ENCODE results near the gene CRTAC1. TPM values are rescaled to one million over a fixed set of nuclear protein-coding genes. Genes with fewer than 3 reads are reported as not detected.
A peak's percentile ranks its signal among the peaks of the same experiment; 100 is the strongest.

CRTAC1 gene
- total and polyA plus RNA-seq, 9 of the 15 experiments (the other 6 are each of a cell fraction or from before 2014, with no cell fraction given) = not detected

DNA sequence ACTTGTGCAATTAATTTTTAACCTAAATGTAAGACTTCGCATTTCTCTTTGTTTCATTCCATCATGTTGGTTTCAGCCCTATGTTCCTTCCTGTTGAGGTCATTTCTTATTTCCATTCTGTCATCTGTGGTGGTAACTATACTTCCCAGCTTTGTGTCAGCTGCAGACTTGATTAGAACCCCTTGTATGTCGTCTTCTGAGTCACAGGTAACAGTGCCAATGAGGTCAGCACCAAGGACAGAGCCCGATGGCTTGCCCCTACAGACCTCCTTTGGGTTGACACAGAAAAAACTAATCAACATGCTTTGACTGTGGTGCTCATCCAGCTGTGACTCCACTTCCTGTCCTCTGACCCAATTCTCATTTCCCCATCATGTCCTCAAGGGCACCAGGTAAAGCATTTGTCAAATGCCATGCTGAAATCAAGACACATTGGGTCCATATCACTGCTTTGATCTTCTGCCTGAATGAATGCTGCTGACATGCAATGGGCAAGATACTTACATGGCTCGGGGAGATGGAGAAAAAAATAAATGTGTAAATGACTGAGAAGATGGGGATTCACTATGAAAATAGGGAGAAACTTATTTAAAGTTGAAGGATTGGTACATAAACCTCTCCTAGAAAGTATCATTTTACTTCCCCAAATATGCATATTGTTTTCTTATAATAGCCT, 25.6 kb upstream of the CRTAC1 start:
- CTCF ChIA-PET (ENCODE audit: low intra/inter-chr PET ratio) = no interaction called here
- no peaks in the 10 kb centered on the region for H3K36me3 ChIP-seq (ENCODE audit: control insufficient read depth, insufficient read depth, low read length)
- no TSS peak for BruUV-seq (replicated peaks)
- no peaks in the 10 kb centered on the region for H3K9me3 ChIP-seq (replicated peaks; ENCODE audit: control insufficient read depth, insufficient read depth, low read depth, low read length)
- in situ Hi-C loops (cut with MboI) = no loop called here
- FAIRE-seq = no peak
- no peaks in the 10 kb centered on the region for H3K9me1 ChIP-seq (ENCODE audit: control insufficient read depth, insufficient read depth, low read length)
- H2AFZ ChIP-seq (ENCODE audit: low read depth, low read length) = no peak overlapping the region
- H3K79me2 ChIP-seq (ENCODE audit: control insufficient read depth, insufficient read depth, low read length) = no peaks in the 10 kb centered on the region
- no peaks in the 10 kb centered on the region; the same call in 1 of the 2 replicates for H4K20me1 ChIP-seq (replicated peaks; ENCODE audit: control insufficient read depth, insufficient read depth, low read length)
- no peak overlapping the region for H3K4me3 ChIP-seq
- ATAC-seq = no peak
- no peak overlapping the region for H3K4me2 ChIP-seq (ENCODE audit: insufficient read depth, low read length)
- DNase-seq (ENCODE audit: extremely low read depth in 1 of 4, low spot score in 3 of 4) = peak; percentile 15 to 32 (median 17)
- no peak overlapping the region for H3K9ac ChIP-seq (ENCODE audit: insufficient read depth in 1 of 2, low read depth in 2 of 2, low read length in 2 of 2)
- H3K27ac ChIP-seq (ENCODE audit: extremely low read depth, low read depth, low read length) = no peak overlapping the region
- intact Hi-C loops (cut with micrococcal nuclease) = no loop called here
- POLR2A ChIA-PET = interaction anchor here (0.9 kb wide), 1 partner anchor 11 kb away, joined by 4 read pairs; no protein-coding TSS in a partner anchor
- 3% methylated on average over 4 of the region's 4 CpGs for WGBS (ENCODE audit: insufficient coverage, low coverage, missing lambda C conversion rate)
- peaks cover 0 to 6% of the 10 kb centered on the region in 2 experiments; a peak in 1 of 5 replicates for H3K27me3 ChIP-seq (ENCODE audit: control insufficient read depth in 2 of 2, insufficient read depth in 2 of 2, low read length in 2 of 2)
- H3K4me1 ChIP-seq (replicated peaks in 1 of 2; ENCODE audit: control insufficient read depth in 2 of 2, insufficient read depth in 2 of 2, low read length in 2 of 2) = no peaks in the 10 kb centered on the region
- TF ChIP-seq, protein P1, sequence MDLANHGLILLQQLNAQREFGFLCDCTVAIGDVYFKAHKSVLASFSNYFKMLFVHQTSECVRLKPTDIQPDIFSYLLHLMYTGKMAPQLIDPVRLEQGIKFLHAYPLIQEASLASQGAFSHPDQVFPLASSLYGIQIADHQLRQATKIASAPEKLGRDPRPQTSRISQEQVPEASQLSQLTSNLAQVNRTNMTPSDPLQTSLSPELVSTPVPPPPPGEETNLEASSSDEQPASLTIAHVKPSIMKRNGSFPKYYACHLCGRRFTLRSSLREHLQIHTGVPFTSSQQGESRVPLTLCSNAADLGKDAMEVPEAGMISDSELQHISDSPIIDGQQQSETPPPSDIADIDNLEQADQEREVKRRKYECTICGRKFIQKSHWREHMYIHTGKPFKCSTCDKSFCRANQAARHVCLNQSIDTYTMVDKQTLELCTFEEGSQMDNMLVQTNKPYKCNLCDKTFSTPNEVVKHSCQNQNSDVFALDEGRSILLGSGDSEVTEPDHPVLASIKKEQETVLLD (IDR thresholded peaks at IDR 0.05) = no peak
- TF ChIP-seq, protein P2, sequence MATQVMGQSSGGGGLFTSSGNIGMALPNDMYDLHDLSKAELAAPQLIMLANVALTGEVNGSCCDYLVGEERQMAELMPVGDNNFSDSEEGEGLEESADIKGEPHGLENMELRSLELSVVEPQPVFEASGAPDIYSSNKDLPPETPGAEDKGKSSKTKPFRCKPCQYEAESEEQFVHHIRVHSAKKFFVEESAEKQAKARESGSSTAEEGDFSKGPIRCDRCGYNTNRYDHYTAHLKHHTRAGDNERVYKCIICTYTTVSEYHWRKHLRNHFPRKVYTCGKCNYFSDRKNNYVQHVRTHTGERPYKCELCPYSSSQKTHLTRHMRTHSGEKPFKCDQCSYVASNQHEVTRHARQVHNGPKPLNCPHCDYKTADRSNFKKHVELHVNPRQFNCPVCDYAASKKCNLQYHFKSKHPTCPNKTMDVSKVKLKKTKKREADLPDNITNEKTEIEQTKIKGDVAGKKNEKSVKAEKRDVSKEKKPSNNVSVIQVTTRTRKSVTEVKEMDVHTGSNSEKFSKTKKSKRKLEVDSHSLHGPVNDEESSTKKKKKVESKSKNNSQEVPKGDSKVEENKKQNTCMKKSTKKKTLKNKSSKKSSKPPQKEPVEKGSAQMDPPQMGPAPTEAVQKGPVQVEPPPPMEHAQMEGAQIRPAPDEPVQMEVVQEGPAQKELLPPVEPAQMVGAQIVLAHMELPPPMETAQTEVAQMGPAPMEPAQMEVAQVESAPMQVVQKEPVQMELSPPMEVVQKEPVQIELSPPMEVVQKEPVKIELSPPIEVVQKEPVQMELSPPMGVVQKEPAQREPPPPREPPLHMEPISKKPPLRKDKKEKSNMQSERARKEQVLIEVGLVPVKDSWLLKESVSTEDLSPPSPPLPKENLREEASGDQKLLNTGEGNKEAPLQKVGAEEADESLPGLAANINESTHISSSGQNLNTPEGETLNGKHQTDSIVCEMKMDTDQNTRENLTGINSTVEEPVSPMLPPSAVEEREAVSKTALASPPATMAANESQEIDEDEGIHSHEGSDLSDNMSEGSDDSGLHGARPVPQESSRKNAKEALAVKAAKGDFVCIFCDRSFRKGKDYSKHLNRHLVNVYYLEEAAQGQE (IDR thresholded peaks at IDR 0.05; ENCODE audit: borderline replicate concordance) = peak; percentile 98
- TF ChIP-seq, protein P2 (CRISPR knock-in tag; IDR thresholded peaks at IDR 0.05; ENCODE audit: low read depth) = peak; percentile 94
- TF ChIP-seq SMAD3 (CRISPR knock-in tag; conservative IDR thresholded peaks at IDR 0.05) (no peak), SRSF7 (optimal IDR thresholded peaks at IDR 0.05; ENCODE audit: low read depth, low read length) (no peak)
- TF ChIP-seq, protein P3, sequence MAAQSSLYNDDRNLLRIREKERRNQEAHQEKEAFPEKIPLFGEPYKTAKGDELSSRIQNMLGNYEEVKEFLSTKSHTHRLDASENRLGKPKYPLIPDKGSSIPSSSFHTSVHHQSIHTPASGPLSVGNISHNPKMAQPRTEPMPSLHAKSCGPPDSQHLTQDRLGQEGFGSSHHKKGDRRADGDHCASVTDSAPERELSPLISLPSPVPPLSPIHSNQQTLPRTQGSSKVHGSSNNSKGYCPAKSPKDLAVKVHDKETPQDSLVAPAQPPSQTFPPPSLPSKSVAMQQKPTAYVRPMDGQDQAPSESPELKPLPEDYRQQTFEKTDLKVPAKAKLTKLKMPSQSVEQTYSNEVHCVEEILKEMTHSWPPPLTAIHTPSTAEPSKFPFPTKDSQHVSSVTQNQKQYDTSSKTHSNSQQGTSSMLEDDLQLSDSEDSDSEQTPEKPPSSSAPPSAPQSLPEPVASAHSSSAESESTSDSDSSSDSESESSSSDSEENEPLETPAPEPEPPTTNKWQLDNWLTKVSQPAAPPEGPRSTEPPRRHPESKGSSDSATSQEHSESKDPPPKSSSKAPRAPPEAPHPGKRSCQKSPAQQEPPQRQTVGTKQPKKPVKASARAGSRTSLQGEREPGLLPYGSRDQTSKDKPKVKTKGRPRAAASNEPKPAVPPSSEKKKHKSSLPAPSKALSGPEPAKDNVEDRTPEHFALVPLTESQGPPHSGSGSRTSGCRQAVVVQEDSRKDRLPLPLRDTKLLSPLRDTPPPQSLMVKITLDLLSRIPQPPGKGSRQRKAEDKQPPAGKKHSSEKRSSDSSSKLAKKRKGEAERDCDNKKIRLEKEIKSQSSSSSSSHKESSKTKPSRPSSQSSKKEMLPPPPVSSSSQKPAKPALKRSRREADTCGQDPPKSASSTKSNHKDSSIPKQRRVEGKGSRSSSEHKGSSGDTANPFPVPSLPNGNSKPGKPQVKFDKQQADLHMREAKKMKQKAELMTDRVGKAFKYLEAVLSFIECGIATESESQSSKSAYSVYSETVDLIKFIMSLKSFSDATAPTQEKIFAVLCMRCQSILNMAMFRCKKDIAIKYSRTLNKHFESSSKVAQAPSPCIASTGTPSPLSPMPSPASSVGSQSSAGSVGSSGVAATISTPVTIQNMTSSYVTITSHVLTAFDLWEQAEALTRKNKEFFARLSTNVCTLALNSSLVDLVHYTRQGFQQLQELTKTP (IDR thresholded peaks at IDR 0.05; ENCODE audit: low read depth in 1 of 2, partially characterized antibody in 2 of 2) = peak in 1 of 2 experiments; percentile 41
- TF ChIP-seq, protein P4, sequence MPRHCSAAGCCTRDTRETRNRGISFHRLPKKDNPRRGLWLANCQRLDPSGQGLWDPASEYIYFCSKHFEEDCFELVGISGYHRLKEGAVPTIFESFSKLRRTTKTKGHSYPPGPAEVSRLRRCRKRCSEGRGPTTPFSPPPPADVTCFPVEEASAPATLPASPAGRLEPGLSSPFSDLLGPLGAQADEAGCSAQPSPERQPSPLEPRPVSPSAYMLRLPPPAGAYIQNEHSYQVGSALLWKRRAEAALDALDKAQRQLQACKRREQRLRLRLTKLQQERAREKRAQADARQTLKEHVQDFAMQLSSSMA (CRISPR knock-in tag; IDR thresholded peaks at IDR 0.05) = no peak
